H1 (cell line): ENCODE measurements around the gene SLC12A8. TPM values are rescaled to one million over a fixed set of nuclear protein-coding genes. Genes with fewer than 3 reads are reported as not detected.
A peak's percentile ranks its signal among the peaks of the same experiment; 100 is the strongest.

Experiments
- CTCF ChIA-PET: fragments of 300-600 bp; sonication (Branson Sonifier 250); formaldehyde crosslinking; loops from one replicate; lab custom pipeline; 2021; ENCODE audit not compliant: partially characterized antibody; lab: Charles Lee
- POLR2A ChIA-PET: fragments of 300-600 bp; sonication (Branson Sonifier 250); formaldehyde crosslinking; loops from one replicate; lab custom pipeline; 2021; ENCODE audit warnings: inconsistent platforms; ENCODE audit not compliant: partially characterized antibody; lab: Charles Lee
- DNase-seq, 2 experiments: peaks; one replicate each; pipeline versions ENCODE4 v3.0.0 to v3.0.0-alpha.2; 2010 to 2022; ENCODE audit warnings: low spot score in 2 of 2, low read depth in 1 of 2, mixed read lengths in 1 of 2
- FAIRE-seq: peaks from 2 replicates; lab custom pipeline; 2011; peaks lifted over from hg19 to GRCh38; lab: Jason Lieb, UNC
- H2AFZ ChIP-seq: 2 replicates; pipeline ENCODE4 v1.8.1; 2012; ENCODE audit warnings: low read length, inconsistent platforms
- H2AK5ac ChIP-seq: 2 replicates; pipeline ENCODE4 v1.6.1; 2013; ENCODE audit warnings: low read depth, low read length
- H2BK120ac ChIP-seq: replicated peaks from 2 replicates; pipeline ENCODE3; 2013; ENCODE audit warnings: low read depth, low read length, inconsistent platforms
- H2BK12ac ChIP-seq: 2 replicates; pipeline ENCODE4 v1.6.1; 2013; ENCODE audit warnings: low read depth, low read length
- H2BK15ac ChIP-seq: 2 replicates; pipeline ENCODE4 v1.6.1; 2013; ENCODE audit warnings: low read length
- H2BK20ac ChIP-seq: 2 replicates; pipeline ENCODE4 v1.6.1; 2013; ENCODE audit warnings: low read length
- H2BK5ac ChIP-seq: 2 replicates; pipeline ENCODE4 v1.6.1; 2013; ENCODE audit warnings: low read depth, low read length
- H3K14ac ChIP-seq: 2 replicates; pipeline ENCODE4 v1.6.1; 2013; ENCODE audit warnings: inconsistent platforms; ENCODE audit not compliant: insufficient read length
- H3K18ac ChIP-seq: 2 replicates; pipeline ENCODE4 v1.6.1; 2013; ENCODE audit warnings: low read length; ENCODE audit errors: extremely low read depth
- H3K23ac ChIP-seq: 2 replicates; pipeline ENCODE4 v1.6.1; 2013; ENCODE audit warnings: inconsistent platforms; ENCODE audit not compliant: insufficient read length
- H3K23me2 ChIP-seq: 2 replicates; pipeline ENCODE4 v1.6.1; 2013; ENCODE audit warnings: low read depth, low read length
- H3K27ac ChIP-seq: 2 replicates; pipeline ENCODE4 v1.6.1; 2011; ENCODE audit warnings: low read depth, low read length, inconsistent platforms
- H3K27me3 ChIP-seq, 4 experiments: replicated peaks in 1 of 4; 1 replicate in 1 of 4; 2 replicates in 3 of 4; pipeline versions ENCODE4 v1.6.1 to v1.8.1; 2011 to 2013; ENCODE audit warnings: low read length in 3 of 4, mild to moderate bottlenecking in 3 of 4, inconsistent platforms in 2 of 4, mixed read lengths in 2 of 4, moderate library complexity in 1 of 4; ENCODE audit not compliant: control insufficient read depth in 3 of 4, insufficient read depth in 3 of 4; ENCODE audit errors: extremely low read depth in 1 of 4
- H3K36me3 ChIP-seq, 4 experiments: 2 replicates each; pipeline versions ENCODE4 v1.6.1 to v1.8.1; 2011 to 2013; ENCODE audit warnings: mild to moderate bottlenecking in 4 of 4, low read length in 3 of 4, moderate library complexity in 2 of 4, control low read depth in 1 of 4, inconsistent platforms in 1 of 4; ENCODE audit not compliant: insufficient read depth in 4 of 4, control insufficient read depth in 2 of 4
- H3K4ac ChIP-seq: replicated peaks from 2 replicates; pipeline ENCODE3; 2013; ENCODE audit warnings: low read length, low read depth, mixed read lengths, inconsistent platforms; ENCODE audit not compliant: insufficient read length
- H3K4me1 ChIP-seq, 4 experiments: replicated peaks in 1 of 4; 1 replicate in 1 of 4; 2 replicates in 3 of 4; pipeline versions ENCODE4 v1.6.1 to v1.8.1; 2011 to 2013; ENCODE audit warnings: low read length in 3 of 4, inconsistent platforms in 2 of 4, mixed read lengths in 1 of 4; ENCODE audit not compliant: insufficient read depth in 4 of 4, control insufficient read depth in 3 of 4
- H3K4me2 ChIP-seq, 2 experiments: 2 replicates each; pipeline versions ENCODE4 v1.6.1 to v1.8.1; 2011 to 2013; ENCODE audit warnings: low read depth in 2 of 2, low read length in 2 of 2, control low read depth in 1 of 2, inconsistent platforms in 1 of 2, mild to moderate bottlenecking in 1 of 2; ENCODE audit not compliant: insufficient read depth in 1 of 2
- H3K4me3 ChIP-seq, 4 experiments: fragments of 200-600, 300-600 bp in 1 of 4; sonication (generic), shearing (Covaris generic), sonication (Bioruptor Twin) in 1 of 4; 2 replicates each; pipeline versions ENCODE4 v1.5.1 to v1.8.1; 2011 to 2016; ENCODE audit warnings: low read length in 4 of 4, low read depth in 3 of 4, control low read depth in 2 of 4, inconsistent platforms in 2 of 4, mild to moderate bottlenecking in 2 of 4, mixed read lengths in 1 of 4, moderate library complexity in 1 of 4; ENCODE audit not compliant: insufficient read depth in 2 of 4; ENCODE audit errors: extremely low read depth in 1 of 4
- H3K56ac ChIP-seq: replicated peaks from 2 replicates; pipeline ENCODE3; 2013; ENCODE audit warnings: low read depth, mild to moderate bottlenecking, mixed read lengths, low read length, inconsistent platforms; ENCODE audit not compliant: insufficient read length
- H3K79me1 ChIP-seq: 2 replicates; pipeline ENCODE4 v1.6.1; 2013; ENCODE audit warnings: low read depth, low read length, control low read depth
- H3K79me2 ChIP-seq, 2 experiments: 2 replicates each; pipeline versions ENCODE4 v1.6.1 to v1.8.1; 2012 to 2013; ENCODE audit warnings: low read length in 2 of 2, mild to moderate bottlenecking in 2 of 2, inconsistent platforms in 1 of 2; ENCODE audit not compliant: insufficient read depth in 2 of 2, control insufficient read depth in 1 of 2
- H3K9ac ChIP-seq, 4 experiments: replicated peaks in 1 of 4; 1 replicate in 1 of 4; 2 replicates in 3 of 4; pipeline versions ENCODE4 v1.6.1 to v1.8.1; 2011 to 2013; ENCODE audit warnings: low read depth in 3 of 4, low read length in 3 of 4, control low read depth in 2 of 4, mild to moderate bottlenecking in 2 of 4, moderate library complexity in 2 of 4, inconsistent platforms in 1 of 4; ENCODE audit errors: extremely low read depth in 1 of 4
- H3K9me3 ChIP-seq, 2 experiments: 2 replicates each; pipeline versions ENCODE4 v1.6.1 to v1.8.1; 2012 to 2013; ENCODE audit warnings: mild to moderate bottlenecking in 2 of 2, moderate library complexity in 2 of 2, control low read depth in 1 of 2, inconsistent platforms in 1 of 2, low read depth in 1 of 2, low read length in 1 of 2, mixed read lengths in 1 of 2; ENCODE audit not compliant: insufficient read depth in 2 of 2
- H4K20me1 ChIP-seq, 2 experiments: replicated peaks in 1 of 2; 2 replicates each; pipeline versions ENCODE3 to v1.8.1; 2011 to 2013; ENCODE audit warnings: inconsistent platforms in 2 of 2, low read length in 2 of 2, mild to moderate bottlenecking in 1 of 2; ENCODE audit not compliant: insufficient read depth in 2 of 2, control insufficient read depth in 1 of 2
- H4K5ac ChIP-seq: 2 replicates; pipeline ENCODE4 v1.6.1; 2013; ENCODE audit warnings: low read length, low read depth, mixed read lengths, inconsistent platforms; ENCODE audit not compliant: insufficient read length
- H4K8ac ChIP-seq: 2 replicates; pipeline ENCODE4 v1.8.0; 2013; ENCODE audit warnings: mild to moderate bottlenecking, moderate library complexity, low read length, inconsistent platforms; ENCODE audit not compliant: insufficient read depth; ENCODE audit errors: extremely low read depth
- H4K91ac ChIP-seq: replicated peaks from 2 replicates; pipeline ENCODE3; 2013; ENCODE audit warnings: low read length, mixed read lengths, inconsistent platforms; ENCODE audit not compliant: insufficient read length
- ASH2L ChIP-seq: fragments of 200-600, 300-600 bp; sonication (generic); IDR thresholded peaks from one replicate; pipeline ENCODE4 v1.7.1; 2017; ENCODE audit warnings: low read length
- ATF2 ChIP-seq: IDR thresholded peaks from 2 replicates; pipeline ENCODE4 v1.6.1; 2012; ENCODE audit warnings: low read length, inconsistent platforms
- ATF3 ChIP-seq: IDR thresholded peaks from 2 replicates; pipeline ENCODE4 v1.6.1; 2011; ENCODE audit warnings: low read depth, mild to moderate bottlenecking, low read length; ENCODE audit not compliant: insufficient read depth
- CBX5 ChIP-seq: fragments of 300-800, 300-1000 bp; sonication (generic); IDR thresholded peaks from 2 replicates; pipeline ENCODE4 v1.7.1; 2016; ENCODE audit warnings: antibody characterized with exemption, low read length, low read depth
- CBX8 ChIP-seq: fragments of 300-800, 300-1000 bp; sonication (generic); IDR thresholded peaks from 2 replicates; pipeline ENCODE4 v1.7.1; 2016; ENCODE audit warnings: low read depth, low read length, borderline replicate concordance
- CEBPB ChIP-seq: IDR thresholded peaks from 2 replicates; pipeline ENCODE4 v1.6.1; 2012; ENCODE audit warnings: low read depth, low read length
- CTBP2 ChIP-seq: IDR thresholded peaks from 2 replicates; pipeline ENCODE4 v1.7.0; 2011; ENCODE audit warnings: borderline replicate concordance, mild to moderate bottlenecking, moderate library complexity, mixed read lengths, low read length; ENCODE audit not compliant: insufficient read depth, insufficient read length
- EGR1 ChIP-seq: IDR thresholded peaks from 2 replicates; pipeline ENCODE4 v1.6.1; 2011; ENCODE audit warnings: low read depth, low read length, borderline replicate concordance
- JUND ChIP-seq: IDR thresholded peaks from 2 replicates; pipeline ENCODE4 v1.6.1; 2011; ENCODE audit warnings: mild to moderate bottlenecking, improper control_type of control experiment, low read length
- RXRA ChIP-seq: IDR thresholded peaks from 2 replicates; pipeline ENCODE4 v1.6.1; 2011; ENCODE audit warnings: low read depth, mild to moderate bottlenecking, low read length, moderate library complexity; ENCODE audit not compliant: insufficient read depth
- SP2 ChIP-seq: IDR thresholded peaks from 2 replicates; pipeline ENCODE4 v1.6.1; 2012; ENCODE audit warnings: mild to moderate bottlenecking, low read length, inconsistent platforms
- WGBS, 2 experiments: shearing (Covaris generic) in 1 of 2; methylation state at CpG; one replicate each; pipeline versions ENCODE4 v1.1.6 to v1.1.7; 2013 to 2015; ENCODE audit warnings: low lambda C conversion rate in 2 of 2, mixed read lengths in 2 of 2, inconsistent platforms in 1 of 2, low coverage in 1 of 2, missing lambda C conversion rate in 1 of 2; ENCODE audit not compliant: insufficient replicate concordance in 2 of 2, insufficient coverage in 1 of 2, insufficient read length in 1 of 2; ENCODE audit errors: extremely low coverage in 1 of 2, missing lambda C conversion rate in 1 of 2; 5-methylcytosine and 5-hydroxymethylcytosine counted together
- polyA plus RNA-seq, 7 experiments: library from polyadenylated mRNA; depleted of rRNA in 3 of 7; stranded (reverse) in 5 of 7; unstranded in 2 of 7; fragments of >200 nt in 5 of 7; fragments of 200-250 nt in 2 of 7; gene quantifications; 1 replicate in 5 of 7; 2 replicates in 1 of 7; 4 replicates in 1 of 7; pipeline versions ENCODE4 v1.2.1 to v1.2.3, GENCODE V29; 2011 to 2013; ENCODE audit warnings: missing spikeins in 2 of 7, mixed read lengths in 2 of 7
- total RNA-seq: library from RNA; stranded (reverse); fragmentation: NEBNext Ultra II Directional; extraction: Animal tissue kit (Norgen Biotek cat#: 25700); gene quantifications from 2 replicates; pipeline ENCODE4 v1.2.1, GENCODE V29; 2021

SLC12A8 gene
- total and polyA plus RNA-seq, 2 of the 8 experiments (the other 6 are each of a cell fraction or from before 2014, with no cell fraction given) = 13.7 to 14.4 TPM

GRCh38 chr3:125108833-125109535 lies 103.6 kb downstream of the SLC12A8 start:
- Histone ChIP-seq H3K18ac (no peak overlapping the region), H4K91ac (no peak overlapping the region), H3K14ac (no peak overlapping the region), H4K5ac (no peak overlapping the region), H2BK20ac (no peak overlapping the region), H3K4me1 (peaks cover 0 to 8% (median 0%) of the 10 kb centered on the region in 4 experiments; a peak in 1 of 7 replicates), H3K56ac (no peak overlapping the region), H3K9me3 (no peaks in the 10 kb centered on the region), H4K8ac (no peak overlapping the region), H3K9ac (no peak overlapping the region), H3K27me3 (no peaks in the 10 kb centered on the region), H3K23me2 (no peaks in the 10 kb centered on the region), H3K27ac (no peak overlapping the region), H3K36me3 (no peaks in the 10 kb centered on the region; a peak in 2 of 8 replicates), H4K20me1 (no peaks in the 10 kb centered on the region), H3K4me3 (no peak overlapping the region), H3K79me1 (no peaks in the 10 kb centered on the region; the same call in 1 of the 2 replicates), H2BK120ac (no peak overlapping the region), H2BK12ac (no peak overlapping the region), H3K4me2 (no peak overlapping the region), H2AK5ac (no peak overlapping the region), H3K23ac (no peak overlapping the region), H3K79me2 (no peaks in the 10 kb centered on the region), H2AFZ (no peak overlapping the region), H2BK5ac (no peak overlapping the region), H2BK15ac (no peak overlapping the region), H3K4ac (no peak overlapping the region)
- 88% methylated on average over 9 of the region's 9 CpGs; no CpG with 5 or more reads in 1 of the 2 experiments for WGBS, 2 experiments
- POLR2A ChIA-PET = no interaction called here
- CTCF ChIA-PET = interaction anchor here (0.6 to 2.4 kb wide), 10 partner anchors 11 to 411 kb away, joined by 3 to 10 read pairs (median 3); partner anchors contain the start of gene SNX4
- FAIRE-seq = no peak
- DNase-seq = peak in 1 of 2 experiments; percentile 30
- TF ChIP-seq CBX8 (no peak), SP2 (no peak), CEBPB (no peak), CTBP2 (no peak), EGR1 (no peak), CBX5 (no peak), ATF3 (no peak), RXRA (no peak), ASH2L (no peak), JUND (no peak), ATF2 (no peak)
